NCI-H128 (cell line): Measurements from ENCODE around the gene ANKRD34A.

Experiments used
- DNase-seq: peaks from one replicate; lab custom pipeline; 2025; ENCODE audit not compliant: unreplicated experiment; lab: John Stamatoyannopoulos, UW

Gene ANKRD34A

DNA sequence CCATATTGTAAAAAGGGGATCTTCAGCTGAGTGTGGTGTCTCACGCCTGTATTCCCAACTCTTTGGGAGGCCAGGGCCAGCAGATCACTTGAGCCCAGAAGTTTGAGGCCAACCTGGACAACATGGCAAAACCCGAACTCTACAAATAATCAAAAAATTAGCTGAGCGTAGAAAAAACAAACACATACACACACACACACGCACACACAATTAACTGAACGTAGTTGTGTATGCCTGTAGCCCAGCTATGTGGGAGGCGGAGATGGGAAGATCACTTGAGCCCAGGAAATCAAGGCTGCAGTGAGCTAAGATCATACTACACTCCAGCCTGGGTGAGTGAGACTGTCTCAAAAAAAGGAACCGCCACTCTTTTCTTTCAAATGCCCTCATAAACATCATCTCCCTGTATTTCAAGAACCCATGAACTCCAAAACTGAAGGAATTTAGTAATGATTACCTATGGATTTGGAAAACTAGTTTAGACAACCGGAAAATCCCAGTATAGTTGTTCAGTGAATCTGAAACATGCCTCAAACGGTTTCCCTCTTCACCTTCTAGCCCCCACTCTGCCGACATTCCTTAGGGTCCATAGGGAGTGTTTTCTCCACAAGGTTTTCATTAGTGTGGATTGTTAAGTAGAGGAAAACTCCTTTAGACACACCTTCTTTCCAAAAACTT is 27.5 kb upstream of the ANKRD34A start:
- DNase-seq, result no peak

DNA sequence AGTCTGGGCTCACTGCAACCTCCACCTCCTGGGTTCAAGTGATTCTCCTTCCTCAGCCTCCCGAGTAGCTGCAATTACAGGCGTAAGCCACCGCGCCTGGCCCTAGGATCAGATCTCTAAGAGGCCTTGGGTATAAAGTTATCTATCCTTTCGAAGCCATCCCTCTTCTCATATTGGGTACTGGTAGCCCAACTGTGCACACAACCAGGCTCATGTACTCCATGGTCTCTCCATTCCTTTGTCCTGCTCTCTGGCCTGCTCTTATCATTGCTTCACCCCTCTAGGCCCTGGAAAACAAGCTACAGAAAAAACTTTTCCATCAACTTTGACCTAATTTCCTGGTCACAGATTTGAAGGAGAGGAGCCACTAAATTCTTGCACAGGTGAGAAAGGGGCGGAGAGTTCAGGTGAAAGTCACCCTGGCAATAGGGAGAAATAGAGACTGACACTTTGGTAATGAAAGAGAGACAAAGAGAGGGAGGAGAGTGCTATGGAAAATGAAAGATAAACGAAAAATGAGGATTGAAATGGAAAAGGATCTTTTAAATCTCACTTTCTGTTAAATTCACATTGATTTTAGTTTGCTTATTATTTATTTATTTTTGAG is 26.0 kb upstream of the ANKRD34A start:
- no peak for DNase-seq

DNA sequence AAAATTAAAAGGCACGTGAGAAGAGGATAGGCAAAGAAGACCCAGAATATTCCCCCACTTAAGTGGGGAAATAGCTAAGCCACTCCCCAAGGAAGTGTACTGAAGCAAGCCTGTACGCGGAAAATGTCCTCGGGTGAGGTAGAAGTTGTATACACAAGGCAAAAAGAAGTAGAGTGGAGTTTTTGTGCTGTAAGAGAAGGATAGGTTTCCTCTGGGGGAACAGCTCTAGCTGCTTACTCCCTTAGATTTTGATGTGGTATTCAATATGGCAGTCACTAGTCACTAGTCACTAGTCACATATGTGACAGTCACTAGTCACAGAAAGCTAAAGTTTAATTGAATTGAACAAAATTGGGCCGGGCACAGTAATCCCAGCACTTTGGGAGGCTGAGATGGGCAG is 24.4 kb upstream of the ANKRD34A start:
- no peak for DNase-seq

DNA sequence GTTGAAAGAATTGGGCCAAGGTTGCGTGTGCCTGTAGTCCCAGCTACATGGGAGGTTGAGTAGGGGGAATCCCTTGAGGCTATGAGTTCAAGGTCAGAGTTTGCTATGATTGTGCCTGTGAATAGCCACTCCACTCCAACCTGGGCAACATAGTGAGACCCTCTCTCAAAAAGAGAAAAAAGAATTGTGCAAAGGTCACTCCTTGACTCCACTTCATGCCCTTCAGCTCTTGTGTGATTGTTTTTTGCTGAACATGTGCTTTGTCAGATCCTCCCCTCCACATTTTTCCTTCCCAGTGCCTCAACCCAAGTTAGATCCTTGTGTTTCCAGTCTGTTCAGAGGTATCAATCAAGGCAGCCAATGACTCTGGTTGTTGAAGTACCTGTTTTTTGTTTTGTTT is 23.6 kb upstream of the ANKRD34A start:
- DNase-seq, result no peak

DNA sequence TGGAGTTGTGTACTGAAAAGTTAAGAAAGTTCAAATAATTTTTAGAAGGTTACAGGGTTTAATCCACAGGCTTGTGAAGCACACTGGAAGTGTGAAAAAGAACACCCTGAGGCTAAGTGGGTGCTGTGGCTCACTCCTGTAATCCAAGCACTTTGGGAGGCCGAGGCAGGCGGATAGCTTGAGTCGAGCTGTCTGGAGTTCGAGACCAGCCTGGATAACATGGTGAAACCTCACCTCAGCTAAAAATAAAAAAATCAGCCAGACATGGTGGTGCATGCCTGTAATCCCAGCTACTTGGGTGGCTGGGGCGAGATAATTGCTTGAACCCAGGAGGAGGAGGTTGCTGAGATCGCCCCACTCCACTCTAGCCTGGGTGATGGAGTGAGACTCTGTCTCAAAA is 22.2 kb upstream of the ANKRD34A start:
- no peak for DNase-seq

DNA sequence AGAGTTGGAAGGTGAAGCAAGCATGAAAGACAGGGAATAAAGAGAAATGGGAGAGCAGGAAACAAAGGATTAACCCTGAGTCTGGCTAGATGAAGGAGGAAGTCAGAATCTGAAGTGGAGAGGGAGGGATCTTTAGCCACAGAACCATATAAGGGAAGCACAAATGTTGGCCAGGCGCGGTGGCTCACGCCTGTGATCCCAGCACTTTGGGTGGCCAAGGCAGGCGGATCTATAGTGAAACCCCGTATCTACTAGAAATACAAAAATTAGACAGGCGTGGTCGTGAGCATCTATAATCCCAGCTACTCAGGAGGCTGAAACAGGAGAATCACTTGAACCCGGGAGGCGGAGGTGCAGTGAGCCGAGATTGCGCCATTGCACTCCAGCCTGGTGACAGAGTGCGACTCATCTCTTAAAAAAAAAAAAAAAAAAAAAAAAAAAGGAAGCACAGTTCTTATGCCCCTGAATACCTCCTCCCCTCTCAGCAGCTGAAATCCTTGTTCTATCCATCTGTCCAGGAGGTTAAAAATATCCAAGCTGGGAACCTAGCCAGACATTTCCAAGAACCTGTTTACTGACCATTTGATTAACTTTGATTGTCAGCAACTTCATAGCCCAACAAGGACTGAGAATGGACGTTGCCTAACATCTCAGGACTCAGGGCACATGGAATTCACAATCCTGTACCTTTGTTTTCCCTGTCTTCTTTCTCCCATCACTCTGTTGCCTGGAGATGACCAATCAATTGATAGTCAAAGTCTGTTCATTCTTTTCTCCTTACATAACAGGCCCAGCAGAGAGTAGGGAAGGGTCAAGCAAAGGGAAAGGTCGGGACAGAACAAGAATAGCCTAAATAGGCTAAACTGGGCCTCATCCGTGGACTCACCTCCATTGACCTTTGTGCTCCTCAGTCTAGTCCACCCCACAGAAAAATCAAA is 21.4 kb upstream of the ANKRD34A start:
- no peak for DNase-seq

DNA sequence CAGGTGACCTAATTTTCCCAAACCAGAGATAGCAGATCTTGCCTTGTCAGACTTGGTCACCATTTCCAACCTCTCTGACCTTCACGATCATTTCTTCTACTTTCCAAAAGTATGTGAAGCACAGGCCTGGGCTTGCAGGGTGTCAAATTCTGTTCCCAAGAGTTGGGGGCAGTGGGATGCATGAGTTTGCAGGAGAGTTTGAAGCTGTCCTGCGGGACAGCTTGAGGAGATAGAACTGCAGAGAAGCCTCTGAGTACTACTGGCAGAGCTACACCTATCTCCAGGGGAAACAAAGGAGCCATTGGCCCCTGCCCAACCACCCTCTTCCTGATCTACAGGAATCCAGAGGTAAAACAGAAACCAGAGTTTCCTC is 20.7 kb upstream of the ANKRD34A start:
- DNase-seq, result no peak

DNA sequence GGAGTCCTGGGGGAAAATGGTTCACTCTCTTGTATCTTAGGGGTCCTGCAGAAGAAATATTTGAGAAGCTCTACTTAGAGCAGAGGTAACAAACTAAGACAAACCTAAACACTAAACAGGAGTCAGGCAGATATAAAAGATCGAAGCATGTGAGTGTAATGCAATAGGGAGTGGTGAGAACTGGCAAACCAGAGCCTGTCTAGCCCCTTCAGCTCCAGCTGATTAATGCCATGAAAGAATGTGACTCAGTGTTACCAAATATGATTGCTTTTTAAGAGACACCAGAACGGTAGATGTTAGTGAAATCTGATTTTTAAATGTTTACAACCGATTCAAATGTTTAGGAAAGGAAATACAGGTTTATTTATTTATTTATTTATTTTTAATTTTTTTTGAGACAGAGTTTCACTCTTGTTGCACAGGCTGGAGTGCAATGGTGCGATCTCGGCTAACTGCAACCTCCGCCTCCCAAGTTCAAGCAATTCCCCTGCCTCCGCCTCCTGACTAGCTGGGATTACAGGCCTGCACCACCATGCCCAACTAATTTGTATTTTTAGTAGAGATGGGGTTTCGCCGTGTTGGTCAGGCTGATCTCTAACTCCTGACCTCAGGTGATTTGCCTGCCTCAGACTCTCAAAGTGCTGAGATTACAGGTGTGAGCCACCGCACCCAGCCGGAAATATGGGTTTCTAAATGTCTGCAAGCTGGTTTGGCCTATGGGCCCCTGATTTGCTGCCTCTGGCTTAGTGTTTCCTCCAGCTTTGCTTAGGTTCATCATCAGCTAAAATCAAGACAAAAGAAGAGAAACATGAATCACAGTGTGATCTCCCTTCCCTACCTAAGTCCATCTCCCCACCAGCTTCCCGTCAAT is 19.8 kb upstream of the ANKRD34A start:
- no peak for DNase-seq

DNA sequence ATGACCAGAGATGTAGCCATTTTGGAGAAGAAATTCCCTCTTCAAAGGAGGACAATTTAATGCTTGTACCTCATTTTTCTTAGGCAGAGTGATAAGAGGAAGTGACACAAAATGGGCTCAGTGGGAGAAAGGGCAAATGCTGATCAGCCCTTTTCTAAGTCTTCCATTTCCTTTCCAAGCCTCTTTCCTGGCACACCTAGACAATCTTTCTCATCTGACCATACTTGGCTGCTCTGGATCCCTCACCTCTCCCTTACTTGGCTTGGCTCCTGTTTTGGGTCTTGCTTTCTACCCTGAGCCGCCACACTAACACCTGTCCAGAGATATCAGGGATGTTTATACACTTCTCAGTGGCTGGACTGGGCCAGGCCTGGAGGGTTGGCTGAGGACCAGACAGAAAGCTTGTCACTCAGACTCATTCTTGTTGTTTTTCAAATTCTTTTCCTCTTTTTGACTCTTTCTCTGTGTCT is 18.9 kb upstream of the ANKRD34A start:
- DNase-seq, result no peak

DNA sequence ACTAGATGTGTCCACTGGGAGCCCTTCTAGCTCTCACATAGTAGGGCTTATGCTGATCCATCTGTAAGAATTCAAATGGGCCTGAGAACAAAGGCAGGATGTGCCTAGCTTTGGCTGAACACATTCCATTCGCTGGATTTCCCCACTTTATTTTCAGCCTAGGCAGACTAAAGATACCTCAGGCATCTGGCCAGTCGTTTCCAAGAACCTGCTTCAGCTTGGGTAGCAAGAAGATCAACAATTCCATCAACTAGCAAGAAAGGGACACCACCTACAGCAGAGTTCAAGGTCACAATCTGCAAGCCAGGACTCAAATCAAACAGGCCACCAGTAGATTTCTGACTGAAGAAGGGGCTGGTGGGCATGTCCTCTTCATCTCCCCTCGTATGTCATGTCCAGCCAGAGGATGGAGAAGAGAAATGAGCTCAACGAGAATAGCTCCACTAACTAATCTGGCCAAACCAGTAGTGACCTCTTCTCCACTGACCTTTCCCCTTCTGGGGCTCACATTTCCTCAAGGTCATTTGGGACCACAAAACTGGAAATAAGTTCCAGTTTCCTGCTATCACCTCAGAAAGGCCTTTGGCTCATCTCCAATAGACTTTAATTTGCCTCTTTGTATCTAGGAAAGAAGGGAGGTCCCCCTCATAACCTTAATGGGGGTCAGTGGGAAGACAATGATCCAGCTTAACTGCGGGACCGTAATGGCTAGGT is 17.8 kb upstream of the ANKRD34A start:
- no peak for DNase-seq

DNA sequence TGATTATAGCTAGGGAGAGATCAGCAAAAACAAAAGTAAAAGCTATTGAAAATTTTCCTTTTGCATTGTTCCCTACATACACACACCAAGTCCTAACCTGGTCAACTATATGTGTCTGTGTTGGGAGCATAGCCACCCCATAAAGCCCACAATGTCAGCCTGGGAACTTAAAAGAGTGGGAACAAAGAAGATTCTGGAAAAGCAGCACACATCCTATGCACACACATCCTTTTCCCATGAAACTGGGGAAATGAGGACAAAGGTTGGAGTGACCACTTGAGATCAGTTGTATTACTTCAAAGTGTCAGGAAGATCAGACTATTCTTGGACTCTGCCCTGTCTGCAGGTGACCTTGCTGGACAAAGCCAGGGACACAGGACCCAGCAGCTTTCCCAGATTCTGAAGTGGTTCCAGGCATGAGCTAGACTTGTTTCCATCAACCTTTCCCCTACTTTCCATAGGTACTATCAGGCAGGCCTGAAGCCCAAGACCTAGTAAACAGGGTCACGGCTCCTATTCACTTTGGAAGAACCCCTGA is 16.2 kb upstream of the ANKRD34A start:
- no peak for DNase-seq

DNA sequence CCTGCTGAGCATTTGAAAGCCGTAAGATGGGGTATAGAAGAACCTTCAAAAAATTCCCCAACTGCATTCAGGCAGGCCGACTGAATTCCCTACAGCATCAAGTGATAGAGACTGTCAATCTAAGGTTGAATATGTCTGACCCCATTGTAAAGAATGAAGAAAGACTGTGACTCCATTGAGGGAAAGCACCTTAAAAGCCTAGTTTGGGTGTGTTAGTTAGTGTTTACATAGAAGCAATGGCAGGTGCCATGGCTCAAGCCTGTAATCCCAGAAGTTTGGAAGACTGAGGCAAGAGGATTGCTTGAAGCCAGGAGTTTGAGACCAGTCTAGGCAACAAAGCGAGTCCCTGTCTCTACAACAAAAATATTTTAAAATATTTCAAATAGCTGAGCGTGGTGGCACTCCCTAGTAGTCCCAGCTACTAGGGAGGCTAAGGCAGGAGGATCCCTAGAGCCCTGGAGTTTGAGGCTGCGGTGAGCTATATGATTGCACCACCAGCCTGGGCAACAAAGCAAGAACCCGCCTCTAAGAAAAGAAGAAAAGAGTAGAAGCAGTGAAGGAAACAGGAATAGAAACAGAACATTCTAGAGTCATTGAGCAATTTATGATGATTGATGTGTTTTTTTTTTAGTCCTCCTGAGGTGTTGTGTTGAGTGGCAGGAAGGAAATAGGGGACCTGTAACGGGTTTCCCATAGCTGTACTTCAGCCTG is 15.5 kb upstream of the ANKRD34A start:
- no peak for DNase-seq

DNA sequence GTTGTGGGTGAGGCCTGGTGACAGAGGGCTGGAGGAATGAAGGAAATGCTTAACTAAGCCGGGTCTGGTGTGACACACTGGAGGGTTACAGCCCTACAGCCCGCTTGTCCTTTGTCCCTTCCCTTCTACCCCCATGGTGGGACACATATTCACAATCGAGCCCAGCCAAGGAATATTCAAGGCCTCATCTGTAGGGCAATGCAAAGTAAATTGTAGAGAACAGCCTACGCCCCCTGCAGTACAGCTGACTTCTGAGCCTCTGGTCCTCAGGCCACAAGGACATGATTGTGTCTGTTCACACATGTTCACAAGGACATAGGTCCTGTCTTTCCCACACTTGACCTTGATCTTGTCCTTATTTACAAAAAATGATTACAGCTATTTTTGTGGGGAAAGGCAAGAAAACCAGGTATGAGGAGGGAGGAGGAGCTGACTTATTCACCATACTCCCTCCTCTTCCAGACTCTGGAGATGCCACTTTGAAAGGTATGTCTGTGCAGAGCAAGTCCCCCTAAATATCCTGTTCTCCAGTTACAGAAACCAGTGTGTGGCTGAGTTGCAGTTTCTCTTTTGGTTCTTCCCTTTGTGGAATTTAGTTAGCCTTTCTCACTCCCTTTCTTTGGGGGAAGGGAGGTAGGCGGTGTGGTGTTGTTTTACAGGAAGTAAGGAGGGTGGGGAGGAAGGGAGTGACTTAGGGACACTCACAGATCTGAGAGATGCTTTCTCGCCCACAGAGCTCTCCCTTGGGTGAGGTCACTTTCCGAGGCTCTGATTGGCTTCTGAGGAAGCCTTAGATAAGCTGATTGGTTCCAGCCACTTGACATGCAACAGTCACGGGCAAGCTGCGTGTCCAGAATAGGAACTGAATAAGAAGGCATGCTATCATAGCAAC is 14.7 kb upstream of the ANKRD34A start:
- peak; percentile 93 for DNase-seq

DNA sequence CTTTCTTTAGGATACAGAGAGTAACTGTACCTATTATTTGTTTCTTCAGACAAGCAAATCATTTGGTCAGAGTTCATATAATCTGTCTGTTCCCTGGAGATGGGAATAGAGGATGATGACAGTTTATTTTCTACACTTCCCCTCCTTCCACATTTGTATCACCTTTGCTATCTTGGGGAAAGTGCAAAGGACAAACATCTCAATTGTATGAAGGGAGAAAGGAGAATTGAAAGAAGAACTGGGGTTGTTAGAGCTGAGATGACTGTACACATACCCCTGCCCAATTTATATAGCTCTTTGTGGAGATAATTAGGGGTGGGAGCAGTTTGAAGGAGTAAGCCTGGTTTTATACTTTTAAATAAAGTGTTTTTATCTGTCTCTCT is 14.1 kb upstream of the ANKRD34A start:
- DNase-seq, result no peak

DNA sequence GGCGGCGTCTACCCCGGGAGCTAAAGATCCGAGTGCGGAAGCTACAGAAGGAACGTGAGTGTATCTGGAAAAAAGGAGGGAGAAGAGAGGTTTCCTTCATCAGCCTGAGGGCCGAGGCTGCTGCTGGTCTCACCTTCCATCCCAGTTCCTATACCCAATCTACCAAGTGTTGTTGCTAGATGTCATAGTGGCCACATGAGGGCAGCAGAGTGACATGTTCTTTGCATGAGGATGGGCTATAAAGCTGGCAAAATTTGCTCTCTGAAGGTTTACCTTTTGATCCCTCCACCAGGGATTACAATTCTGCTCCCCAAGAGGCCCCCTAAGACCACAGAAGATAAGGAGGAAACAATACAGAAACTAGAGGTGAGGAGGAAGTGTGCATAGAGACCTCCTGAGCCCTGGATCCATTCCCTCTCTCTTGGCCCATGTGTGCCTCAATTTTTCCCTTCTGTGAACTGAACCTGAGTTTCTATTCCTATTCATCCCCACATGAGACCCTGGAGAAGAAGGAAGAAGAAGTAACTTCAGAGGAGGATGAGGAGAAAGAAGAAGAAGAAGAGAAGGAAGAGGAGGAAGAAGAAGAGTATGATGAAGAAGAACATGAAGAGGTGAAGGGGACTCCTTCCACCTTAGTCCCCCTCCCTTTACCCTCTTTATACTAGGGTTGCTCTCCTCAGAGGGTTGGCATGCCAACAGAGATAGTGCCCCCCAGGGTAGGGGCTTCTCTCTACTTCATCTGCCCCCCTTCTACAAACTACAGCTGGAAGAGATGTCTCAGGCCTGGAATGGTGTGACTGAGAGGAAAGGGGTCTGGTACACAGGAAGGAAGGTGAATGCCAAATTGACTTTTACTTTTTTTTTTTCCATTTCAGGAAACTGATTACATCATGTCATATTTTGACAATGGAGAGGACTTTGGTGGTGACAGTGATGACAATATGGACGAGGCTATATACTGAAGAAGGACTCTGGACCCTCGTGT is 13.4 kb upstream of the ANKRD34A start:
- peak; percentile 61 for DNase-seq

DNA sequence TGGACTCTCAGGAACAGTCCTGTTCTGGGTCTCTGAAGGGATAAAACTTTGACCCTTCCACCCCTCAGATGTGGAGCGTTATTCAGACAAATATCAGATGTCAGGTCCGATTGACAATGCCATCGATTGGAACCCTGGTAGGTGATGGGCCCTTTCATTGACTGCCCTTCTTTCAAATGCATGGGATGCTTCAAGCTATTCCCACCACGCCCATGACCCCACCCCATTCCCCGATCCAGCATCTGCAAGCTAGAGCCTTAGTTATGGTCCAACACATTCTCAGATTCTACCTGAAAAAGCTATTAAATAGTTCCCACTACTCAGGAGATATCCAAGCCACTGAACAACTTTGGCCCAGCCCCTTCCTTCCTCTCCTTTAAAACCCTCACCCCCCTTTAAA is 12.6 kb upstream of the ANKRD34A start:
- no peak for DNase-seq

DNA sequence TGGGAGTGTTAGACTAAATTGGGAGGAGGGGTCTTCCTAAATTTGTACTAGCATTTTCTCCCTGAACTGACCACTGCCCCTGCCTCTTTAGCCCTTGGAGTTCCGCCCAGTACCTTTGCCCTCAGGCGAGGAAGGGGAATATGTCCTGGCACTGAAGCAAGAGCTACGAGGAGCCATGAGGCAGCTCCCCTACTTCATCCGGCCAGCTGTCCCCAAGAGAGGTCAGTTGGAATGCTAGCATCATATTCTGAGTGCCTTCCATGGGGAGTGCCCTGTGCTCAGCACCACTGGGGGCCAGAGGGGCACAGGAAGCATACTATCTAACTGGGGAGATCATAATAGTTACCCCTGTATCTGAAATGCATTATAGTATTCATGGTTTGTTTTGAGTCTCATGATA is 10.8 kb upstream of the ANKRD34A start:
- DNase-seq, result no peak
